ENCODE measurements around the gene BEGAIN. TPM values are rescaled to one million over a fixed set of nuclear protein-coding genes. Genes with fewer than 3 reads are reported as not detected.

BEGAIN gene
- total and polyA plus RNA-seq, 2 of the 8 experiments (the other 6 are each of a cell fraction or from before 2014, with no cell fraction given) = 2.9 to 3.0 TPM

- Histone ChIP-seq H2AFZ (ENCODE audit: low read length) (no peak overlapping the region), H3K4ac (replicated peaks; ENCODE audit: insufficient read length, low read depth, low read length) (no peak overlapping the region), H4K91ac (replicated peaks; ENCODE audit: insufficient read length, low read length) (no peak overlapping the region), H4K5ac (ENCODE audit: insufficient read length, low read depth, low read length) (no peak overlapping the region), H3K9me3 (ENCODE audit: insufficient read depth in 2 of 2, low read depth in 1 of 2, low read length in 1 of 2) (no peaks in the 10 kb centered on the region), H3K4me2 (ENCODE audit: insufficient read depth in 1 of 2, low read depth in 2 of 2, low read length in 2 of 2) (no peak overlapping the region), H2BK5ac (ENCODE audit: low read depth, low read length) (no peak overlapping the region), H3K23me2 (ENCODE audit: low read depth, low read length) (peaks cover 2% of the 10 kb centered on the region; the same call in 1 of the 2 replicates), H3K27me3 (replicated peaks in 1 of 4; ENCODE audit: control insufficient read depth in 3 of 4, extremely low read depth in 1 of 4, insufficient read depth in 3 of 4, low read length in 3 of 4) (peaks cover 0 to 6% (median 0%) of the 10 kb centered on the region in 4 experiments; a peak in 2 of 7 replicates), H2BK20ac (ENCODE audit: low read length) (no peak overlapping the region), H2BK15ac (ENCODE audit: low read length) (no peak overlapping the region), H3K36me3 (ENCODE audit: control insufficient read depth in 2 of 4, insufficient read depth in 4 of 4, low read length in 3 of 4) (no peaks in the 10 kb centered on the region), H3K56ac (replicated peaks; ENCODE audit: insufficient read length, low read depth, low read length) (no peak overlapping the region), H2BK12ac (ENCODE audit: low read depth, low read length) (no peak overlapping the region), H3K79me1 (ENCODE audit: low read depth, low read length) (no peaks in the 10 kb centered on the region), H2BK120ac (replicated peaks; ENCODE audit: low read depth, low read length) (no peak overlapping the region), H3K4me1 (replicated peaks in 1 of 4; ENCODE audit: control insufficient read depth in 3 of 4, insufficient read depth in 4 of 4, low read length in 3 of 4) (no peaks in the 10 kb centered on the region; a peak in 1 of 7 replicates), H3K79me2 (ENCODE audit: control insufficient read depth in 1 of 2, insufficient read depth in 2 of 2, low read length in 2 of 2) (no peaks in the 10 kb centered on the region), H2AK5ac (ENCODE audit: low read depth, low read length) (no peak overlapping the region), H3K14ac (ENCODE audit: insufficient read length) (no peak overlapping the region), H4K8ac (ENCODE audit: extremely low read depth, insufficient read depth, low read length) (no peak overlapping the region), H3K23ac (ENCODE audit: insufficient read length) (no peak overlapping the region), H3K4me3 (ENCODE audit: extremely low read depth in 1 of 4, insufficient read depth in 2 of 4, low read depth in 3 of 4, low read length in 4 of 4) (no peak overlapping the region), H3K27ac (ENCODE audit: low read depth, low read length) (no peak overlapping the region), H3K18ac (ENCODE audit: extremely low read depth, low read length) (no peak overlapping the region), H4K20me1 (replicated peaks in 1 of 2; ENCODE audit: control insufficient read depth in 1 of 2, insufficient read depth in 2 of 2, low read length in 2 of 2) (no peaks in the 10 kb centered on the region), H3K9ac (replicated peaks in 1 of 4; ENCODE audit: extremely low read depth in 1 of 4, low read depth in 3 of 4, low read length in 3 of 4) (no peak overlapping the region)
- CTCF ChIA-PET (ENCODE audit: partially characterized antibody) = interaction anchor here (1.2 to 4.0 kb wide), 5 partner anchors 26 to 243 kb away, joined by 3 to 24 read pairs (median 5); no protein-coding TSS in a partner anchor
- 90% methylated on average over 18 of the region's 18 CpGs; no CpG with 5 or more reads in 1 of the 2 experiments for WGBS, 2 experiments (ENCODE audit: extremely low coverage in 1 of 2, insufficient coverage in 1 of 2, insufficient read length in 1 of 2, insufficient replicate concordance in 2 of 2, low coverage in 1 of 2, low lambda C conversion rate in 2 of 2, missing lambda C conversion rate in 1 of 2)
- POLR2A ChIA-PET (ENCODE audit: partially characterized antibody) = no interaction called here
- no peak for FAIRE-seq
- no peak for DNase-seq (ENCODE audit: low read depth in 1 of 2, low spot score in 2 of 2)
- TF ChIP-seq CHD2 (IDR thresholded peaks at IDR 0.05; ENCODE audit: low read length) (no peak), NANOG (IDR thresholded peaks at IDR 0.05; ENCODE audit: insufficient read depth, low read depth, low read length, poor library complexity, severe bottlenecking) (no peak), SAP30 (IDR thresholded peaks at IDR 0.05; ENCODE audit: insufficient read depth, insufficient replicate concordance, low read length) (no peak), CEBPB (IDR thresholded peaks at IDR 0.05; ENCODE audit: low read depth, low read length) (no peak), SIRT6 (IDR thresholded peaks at IDR 0.05; ENCODE audit: low read length) (no peak), RFX5 (IDR thresholded peaks at IDR 0.05; ENCODE audit: borderline replicate concordance, low read depth, low read length) (no peak), TAF1 (IDR thresholded peaks at IDR 0.05; ENCODE audit: low read depth, low read length) (no peak), BACH1 (IDR thresholded peaks at IDR 0.05; ENCODE audit: low read length) (no peak), CBX5 (IDR thresholded peaks at IDR 0.05; ENCODE audit: low read depth, low read length) (no peak), MAFK (IDR thresholded peaks at IDR 0.05; ENCODE audit: low read depth, low read length) (no peak), EZH2 (IDR thresholded peaks at IDR 0.05; ENCODE audit: low read depth, low read length, severe bottlenecking) (no peak), KDM5A (IDR thresholded peaks at IDR 0.05; ENCODE audit: low read length) (no peak), RBBP5 (IDR thresholded peaks at IDR 0.05; ENCODE audit: borderline replicate concordance, low read depth, low read length) (no peak)
Measured at GRCh38 chr14:100620255-100621100, 33.3 kb upstream of the BEGAIN start.

All from H1 (cell line).